SU-DHL-6 (cell line): Measurements from ENCODE around the gene MCM5.
"Not testable (repeated sequence)": the region's sequence is repeated elsewhere in the genome, so short reads cannot be mapped to it uniquely, and the experiment has no call there.

Experiments used
- H2AFZ ChIP-seq: fragments of 200-600 bp; sonication (generic); 2 replicates; pipeline ENCODE4 v1.6.1; 2014; ENCODE audit warnings: low read depth, mild to moderate bottlenecking, moderate library complexity, mixed read lengths, antibody characterized with exemption, low read length; ENCODE audit not compliant: severe bottlenecking
- H3F3A ChIP-seq: fragments of 200-600 bp; shearing (Covaris generic); 2 replicates; pipeline ENCODE4 v1.6.0; 2016; ENCODE audit warnings: antibody characterized with exemption, mild to moderate bottlenecking; ENCODE audit not compliant: insufficient read depth
- H3K27ac ChIP-seq: fragments of 200-600 bp; sonication (generic); 2 replicates; pipeline ENCODE4 v1.5.1; 2016; ENCODE audit warnings: low read depth, mild to moderate bottlenecking, low read length, moderate library complexity, mixed read lengths
- H3K27me3 ChIP-seq: fragments of 200-600 bp; sonication (generic), shearing (Covaris generic); 2 replicates; pipeline ENCODE4 v1.6.0; 2014; ENCODE audit warnings: mild to moderate bottlenecking, low read length
- H3K36me3 ChIP-seq: fragments of 200-600 bp; sonication (generic); 2 replicates; pipeline ENCODE4 v1.6.1; 2014; ENCODE audit warnings: mild to moderate bottlenecking, low read length, mixed read lengths
- H3K4me2 ChIP-seq: fragments of 300-600, 200-600 bp; shearing (Covaris generic), sonication (generic); 2 replicates; pipeline ENCODE4 v1.6.0; 2014; ENCODE audit warnings: low read length, low read depth, mild to moderate bottlenecking; ENCODE audit not compliant: poor library complexity, severe bottlenecking
- H3K4me3 ChIP-seq: fragments of 200-600 bp; sonication (generic); 2 replicates; pipeline ENCODE4 v1.5.1; 2014; ENCODE audit warnings: antibody characterized with exemption, low read length, mild to moderate bottlenecking, mixed read lengths; ENCODE audit not compliant: insufficient read depth, poor library complexity, severe bottlenecking
- H3K79me2 ChIP-seq: fragments of 200-600 bp; sonication (generic); 2 replicates; pipeline ENCODE4 v1.6.1; 2014; ENCODE audit warnings: mild to moderate bottlenecking, low read length, moderate library complexity; ENCODE audit not compliant: insufficient read depth
- H3K9ac ChIP-seq: fragments of 200-600 bp; sonication (generic); 2 replicates; pipeline ENCODE4 v1.7.0; 2014; ENCODE audit warnings: mild to moderate bottlenecking, low read length
- H3K9me2 ChIP-seq: fragments of 200-600 bp; sonication (generic); replicated peaks from 2 replicates; pipeline ENCODE4 v1.6.1; 2014; ENCODE audit warnings: low read length; ENCODE audit not compliant: insufficient read depth
- H3K9me3 ChIP-seq: fragments of 200-600 bp; sonication (generic); 2 replicates; pipeline ENCODE4 v1.6.1; 2014; ENCODE audit warnings: low read length, mixed read lengths; ENCODE audit not compliant: insufficient read depth
- H4K20me1 ChIP-seq: fragments of 200-600 bp; sonication (generic); 2 replicates; pipeline ENCODE4 v1.6.1; 2014; ENCODE audit warnings: low read depth, mild to moderate bottlenecking, antibody characterized with exemption, low read length, moderate library complexity, mixed read lengths
- CTCF ChIP-seq: fragments of 200-600 bp; sonication (generic); IDR thresholded peaks from one replicate; pipeline ENCODE4 v1.5.1; 2017; ENCODE audit warnings: antibody characterized with exemption, mild to moderate bottlenecking, low read length, moderate library complexity; ENCODE audit not compliant: insufficient read depth, poor library complexity, severe bottlenecking
- EZH2phosphoT487 ChIP-seq: fragments of 200-600 bp; sonication (generic), shearing (Covaris generic); conservative IDR thresholded peaks from 2 replicates; pipeline ENCODE4 v1.6.1; 2018; ENCODE audit warnings: mild to moderate bottlenecking, antibody characterized with exemption, low read length, moderate library complexity, mixed read lengths

MCM5 gene

GRCh38 chr22:35435201-35435740, 35.3 kb downstream of the MCM5 start:
- no peaks in the 10 kb centered on the region for H4K20me1 ChIP-seq
- no peak overlapping the region for H2AFZ ChIP-seq
- H3K9me2 ChIP-seq: no peaks in the 10 kb centered on the region
- no peaks in the 10 kb centered on the region for H3K79me2 ChIP-seq
- no peak overlapping the region for H3K9ac ChIP-seq
- H3K36me3 ChIP-seq: peaks cover 7% of the 10 kb centered on the region; the same call in 1 of the 2 replicates
- no peak overlapping the region for H3K4me3 ChIP-seq
- H3K4me2 ChIP-seq: no peak overlapping the region
- H3K9me3 ChIP-seq: no peaks in the 10 kb centered on the region
- no peaks in the 10 kb centered on the region for H3K27me3 ChIP-seq
- no peak overlapping the region for H3K27ac ChIP-seq
- TF ChIP-seq EZH2phosphoT487: no peak
- no peak for TF ChIP-seq CTCF
- no peaks in the 10 kb centered on the region; the same call in 1 of the 2 replicates for H3F3A ChIP-seq

DNA sequence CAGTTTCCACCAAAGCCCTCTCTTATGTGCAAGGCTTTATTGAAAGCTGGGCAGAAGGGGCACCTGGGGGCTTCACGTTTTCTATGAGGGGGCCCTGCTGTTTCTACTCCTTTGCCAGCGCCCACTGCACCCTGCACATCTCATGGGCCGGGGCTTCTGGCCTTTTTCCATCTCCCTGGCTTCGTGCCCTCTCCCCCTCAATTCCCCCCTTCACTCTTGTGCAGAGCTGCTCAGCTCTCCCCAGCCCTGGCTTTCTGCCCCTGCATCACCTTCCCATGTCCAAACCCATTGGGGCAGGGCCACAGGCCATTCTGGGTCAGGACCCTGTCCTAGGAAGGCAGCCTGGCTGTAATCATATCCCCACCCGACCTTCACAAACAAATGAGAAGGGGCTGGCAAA, 36.5 kb downstream of the MCM5 start:
- H3F3A ChIP-seq: no peaks in the 10 kb centered on the region; the same call in 1 of the 2 replicates
- no peak for TF ChIP-seq EZH2phosphoT487
- TF ChIP-seq CTCF: no peak
- H3K27ac ChIP-seq: no peak overlapping the region
- H3K9me3 ChIP-seq: no peaks in the 10 kb centered on the region
- H3K36me3 ChIP-seq: peaks cover 7% of the 10 kb centered on the region; the same call in 1 of the 2 replicates
- no peaks in the 10 kb centered on the region for H3K79me2 ChIP-seq
- H3K4me2 ChIP-seq: no peak overlapping the region
- H3K9ac ChIP-seq: no peak overlapping the region
- H2AFZ ChIP-seq: no peak overlapping the region
- H3K4me3 ChIP-seq: no peak overlapping the region
- no peaks in the 10 kb centered on the region for H3K27me3 ChIP-seq
- H3K9me2 ChIP-seq: no peaks in the 10 kb centered on the region
- no peaks in the 10 kb centered on the region for H4K20me1 ChIP-seq

GRCh38 chr22:35437049-35437448, 37.1 kb downstream of the MCM5 start:
- no peak overlapping the region for H3K27ac ChIP-seq
- TF ChIP-seq EZH2phosphoT487 (no peak), CTCF (no peak)
- peaks cover 6% of the 10 kb centered on the region; the same call in 1 of the 2 replicates for H3K36me3 ChIP-seq
- no peaks in the 10 kb centered on the region; the same call in 1 of the 2 replicates for H3F3A ChIP-seq
- H4K20me1 ChIP-seq: no peaks in the 10 kb centered on the region
- H3K79me2 ChIP-seq: no peaks in the 10 kb centered on the region
- no peak overlapping the region for H3K4me2 ChIP-seq
- no peak overlapping the region for H3K4me3 ChIP-seq
- no peaks in the 10 kb centered on the region for H3K9me3 ChIP-seq
- H2AFZ ChIP-seq: no peak overlapping the region
- no peaks in the 10 kb centered on the region for H3K9me2 ChIP-seq
- H3K27me3 ChIP-seq: no peaks in the 10 kb centered on the region
- no peak overlapping the region for H3K9ac ChIP-seq

GRCh38 chr22:35438673-35439364, 38.9 kb downstream of the MCM5 start:
- H3K27me3 ChIP-seq, H3K9ac ChIP-seq, H3K36me3 ChIP-seq, H3F3A ChIP-seq, H3K9me3 ChIP-seq, H3K27ac ChIP-seq, H3K9me2 ChIP-seq, H3K79me2 ChIP-seq, H3K4me3 ChIP-seq, H2AFZ ChIP-seq, H3K4me2 ChIP-seq, H4K20me1 ChIP-seq: not testable (repeated sequence)
